Measurements from ENCODE around the gene CELF6.

DNA sequence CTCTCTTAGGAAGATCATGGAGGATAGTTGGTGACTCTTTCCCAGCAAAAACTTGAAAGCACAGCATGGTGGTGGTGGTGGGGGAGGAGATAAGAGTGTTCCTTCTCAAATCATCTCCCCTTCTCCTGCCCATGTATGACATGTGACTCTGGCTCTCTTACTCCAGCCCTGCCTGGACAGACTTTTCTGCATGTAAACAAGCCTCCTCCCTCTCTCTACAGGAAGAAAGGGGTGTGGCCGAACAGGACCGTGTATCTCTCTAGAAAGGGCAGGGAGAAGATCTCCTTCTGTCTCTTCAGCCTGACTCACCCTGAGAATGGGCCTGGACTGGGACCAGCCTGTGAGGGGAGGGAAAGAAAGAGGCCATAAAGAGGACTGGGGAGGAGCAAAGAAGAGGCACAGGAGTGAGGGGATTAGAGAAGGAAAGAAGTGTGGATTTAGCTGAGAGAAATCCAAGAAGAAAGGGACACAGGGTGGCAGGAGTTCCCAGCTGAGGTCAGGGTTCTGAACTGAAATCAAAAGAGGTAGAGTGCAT, 1.5 kb downstream of the CELF6 start:
- TF ChIP-seq POLR2A (IDR thresholded peaks at IDR 0.05) (no peak), EP300 (IDR thresholded peaks at IDR 0.05) (no peak), POLR2AphosphoS5 (IDR thresholded peaks at IDR 0.05) (no peak)
- TF ChIP-seq, protein P1, sequence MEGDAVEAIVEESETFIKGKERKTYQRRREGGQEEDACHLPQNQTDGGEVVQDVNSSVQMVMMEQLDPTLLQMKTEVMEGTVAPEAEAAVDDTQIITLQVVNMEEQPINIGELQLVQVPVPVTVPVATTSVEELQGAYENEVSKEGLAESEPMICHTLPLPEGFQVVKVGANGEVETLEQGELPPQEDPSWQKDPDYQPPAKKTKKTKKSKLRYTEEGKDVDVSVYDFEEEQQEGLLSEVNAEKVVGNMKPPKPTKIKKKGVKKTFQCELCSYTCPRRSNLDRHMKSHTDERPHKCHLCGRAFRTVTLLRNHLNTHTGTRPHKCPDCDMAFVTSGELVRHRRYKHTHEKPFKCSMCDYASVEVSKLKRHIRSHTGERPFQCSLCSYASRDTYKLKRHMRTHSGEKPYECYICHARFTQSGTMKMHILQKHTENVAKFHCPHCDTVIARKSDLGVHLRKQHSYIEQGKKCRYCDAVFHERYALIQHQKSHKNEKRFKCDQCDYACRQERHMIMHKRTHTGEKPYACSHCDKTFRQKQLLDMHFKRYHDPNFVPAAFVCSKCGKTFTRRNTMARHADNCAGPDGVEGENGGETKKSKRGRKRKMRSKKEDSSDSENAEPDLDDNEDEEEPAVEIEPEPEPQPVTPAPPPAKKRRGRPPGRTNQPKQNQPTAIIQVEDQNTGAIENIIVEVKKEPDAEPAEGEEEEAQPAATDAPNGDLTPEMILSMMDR (IDR thresholded peaks at IDR 0.05) = no peak

Measured in sigmoid colon (tissue), 4 donors.